ENCODE results near the gene HOXA6. TPM values are rescaled to one million over a fixed set of nuclear protein-coding genes. Genes with fewer than 3 reads are reported as not detected.

Gene HOXA6
- polyA plus RNA-seq, 12 donors: 4.1 to 14.4 (median 6.8) TPM; not detected in 1

- no peak for DNase-seq
These were observed 47.9 kb downstream of the HOXA6 start for GRCh38 chr7:27099453-27100370.

GRCh38 chr7:27098578-27099451, 48.8 kb downstream of the HOXA6 start:
- DNase-seq: peak; percentile 63

GRCh38 chr7:27097686-27098577, 49.6 kb downstream of the HOXA6 start:
- DNase-seq: no peak

DNA sequence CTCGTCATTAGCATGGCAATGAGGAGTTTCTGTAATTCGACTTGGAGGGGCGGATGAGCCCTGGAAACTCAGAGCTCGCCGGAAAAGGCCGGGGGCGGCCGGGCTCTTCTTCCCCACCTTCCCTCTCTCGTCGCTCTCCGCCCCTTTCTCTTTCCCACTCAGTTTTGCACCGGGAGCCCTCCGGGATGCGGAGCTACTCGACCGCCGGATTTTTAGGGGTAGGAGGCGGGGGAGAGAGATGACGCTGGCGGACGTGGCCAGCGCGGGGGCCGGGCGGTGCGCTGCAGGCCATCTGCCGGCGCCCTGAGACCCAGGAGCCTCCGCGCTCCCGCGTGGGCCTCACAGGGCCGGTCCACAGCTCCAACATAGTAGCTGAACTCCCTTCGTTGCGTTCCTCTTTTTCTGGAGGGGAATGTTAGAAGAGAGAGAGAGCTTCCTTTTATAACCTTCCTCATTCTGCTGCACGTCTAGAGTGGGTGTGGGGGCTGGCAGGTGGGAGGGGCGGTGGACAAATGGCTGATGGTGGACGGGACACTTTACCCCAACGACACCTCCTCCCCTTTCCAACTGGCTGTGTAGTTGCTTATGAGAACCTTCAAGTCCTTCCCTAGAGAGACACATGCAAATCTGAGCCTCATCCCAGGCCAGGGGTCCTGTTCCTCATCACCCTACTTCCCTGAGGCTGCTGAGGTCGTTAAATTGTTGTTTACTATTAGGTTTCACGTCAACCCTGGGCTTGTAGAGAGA, 50.6 kb downstream of the HOXA6 start:
- DNase-seq: peak; percentile 69

DNA sequence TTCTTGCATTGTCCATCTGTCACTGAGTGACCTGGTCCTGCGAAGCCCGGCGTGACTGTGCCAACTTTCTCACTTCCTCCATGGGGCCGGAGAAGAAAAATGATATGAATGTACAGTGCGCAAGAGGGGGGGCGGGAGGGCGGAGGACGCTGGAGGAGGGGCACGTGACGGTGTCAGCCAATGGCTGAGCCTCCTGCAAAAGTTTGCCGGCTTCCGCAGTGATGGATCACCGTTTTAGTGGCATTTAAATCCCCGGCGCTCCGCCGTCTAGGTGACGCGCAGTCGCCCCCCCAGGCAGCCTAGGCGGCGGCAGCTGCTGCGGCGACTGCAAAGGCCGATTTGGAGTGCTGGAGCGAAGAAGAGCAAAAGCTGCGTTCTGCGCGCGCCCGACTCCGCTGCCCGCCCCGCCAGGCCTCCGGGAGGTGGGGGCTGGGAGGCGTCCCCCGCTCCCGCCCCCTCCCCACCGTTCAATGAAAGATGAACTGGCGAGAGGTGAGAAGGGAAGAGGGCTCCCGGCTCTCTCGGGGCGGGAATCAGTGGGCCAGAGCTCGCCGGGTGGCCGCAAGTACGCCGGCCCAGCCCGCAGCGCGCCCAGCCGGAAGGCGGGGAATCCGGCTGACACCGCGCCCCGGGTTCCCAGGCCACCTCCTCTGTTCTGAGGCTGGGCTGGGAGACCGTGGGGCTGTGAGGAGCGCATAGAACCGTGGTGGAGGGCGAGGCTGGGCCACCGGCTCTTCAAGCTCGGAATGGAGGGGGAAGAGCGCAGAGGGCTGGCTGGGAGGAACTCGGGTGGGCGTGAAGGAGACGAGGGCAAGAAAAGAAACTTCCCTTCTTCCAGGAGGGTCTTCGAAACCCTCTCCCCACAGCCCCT, 51.4 kb downstream of the HOXA6 start, which contains the start of gene HOXA1:
HOXA1 (minus strand) TSS at position 104 of the 871 bp plus-strand sequence; CDS start at position 16, 88 bp downstream.
- DNase-seq: peak; percentile 83

Other genes with a start within 250 kb of the HOXA6 start
- gene HOXA1, start 51.8 kb downstream of the HOXA6 start, polyA plus RNA-seq (ENCODE audit: insufficient read length in 12 of 12): 1 to 10 TPM in 6 of 12 donors, under 1 TPM in 4, not detected in 2; 0.35 to 1.6 (median 1.1) TPM
- 1 to 10 TPM in 11 of 12 donors, not detected in 1; 1.9 to 10.0 (median 3.7) TPM for gene HOXA2, start 45.1 kb downstream of the HOXA6 start, polyA plus RNA-seq (ENCODE audit: insufficient read length in 12 of 12)
- 10 to 100 TPM in 11 of 12 donors, not detected in 1; 15.4 to 32.6 (median 27.3) TPM for gene HOXA4, start 17.0 kb downstream of the HOXA6 start, polyA plus RNA-seq (ENCODE audit: insufficient read length in 12 of 12)
- gene HOXA5, start 4.1 kb downstream of the HOXA6 start, polyA plus RNA-seq (ENCODE audit: insufficient read length in 12 of 12): 10 to 100 TPM in 11 of 12 donors, not detected in 1; 11.3 to 35.3 (median 17.6) TPM
- gene HOXA3, start 4.8 kb upstream of the HOXA6 start, polyA plus RNA-seq (ENCODE audit: insufficient read length in 12 of 12): 10 to 100 TPM in 7 of 12 donors, 1 to 10 TPM in 4, not detected in 1; 6.8 to 48.8 (median 12.9) TPM
- gene HOXA7, start 8.9 kb upstream of the HOXA6 start, polyA plus RNA-seq (ENCODE audit: insufficient read length in 12 of 12): 10 to 100 TPM in 11 of 12 donors, not detected in 1; 12.0 to 26.8 (median 17.3) TPM
- 10 to 100 TPM in 11 of 12 donors, not detected in 1; 21.7 to 48.1 (median 29.8) TPM for gene HOXA9, start 17.8 kb upstream of the HOXA6 start, polyA plus RNA-seq (ENCODE audit: insufficient read length in 12 of 12)
- gene HOXA10, start 26.5 kb upstream of the HOXA6 start, polyA plus RNA-seq (ENCODE audit: insufficient read length in 12 of 12): 10 to 100 TPM in 11 of 12 donors, not detected in 1; 19.4 to 41.0 (median 28.5) TPM
- gene HOXA11, start 37.5 kb upstream of the HOXA6 start, polyA plus RNA-seq (ENCODE audit: insufficient read length in 12 of 12): 10 to 100 TPM in 1 of 12 donors, 1 to 10 TPM in 9, under 1 TPM in 1, not detected in 1; 0.58 to 10.1 (median 2.2) TPM
- 1 to 10 TPM in 2 of 12 donors, under 1 TPM in 7, not detected in 3; 0.07 to 8.1 (median 0.45) TPM for gene HOXA13, start 52.3 kb upstream of the HOXA6 start, polyA plus RNA-seq (ENCODE audit: insufficient read length in 12 of 12)
- gene EVX1, start 95.0 kb upstream of the HOXA6 start, polyA plus RNA-seq (ENCODE audit: insufficient read length in 12 of 12): under 1 TPM in 1 of 12 donors, not detected in 11; 0.06 TPM

Measured in muscle of arm (tissue), 12 donors.